K562 (cell line): ENCODE data around the gene FBLN7. TPM values are rescaled to one million over a fixed set of nuclear protein-coding genes. Genes with fewer than 3 reads are reported as not detected.

Experiments
- ATAC-seq: fragments of 200-7000 bp; cut with Tn5 transposase; 3 replicates; pipeline ENCODE4 v1.9.1; 2020; ENCODE audit warnings: moderate library complexity
- BruUV-seq: library from RNA; stranded (reverse); fragments of 400-500 nt; replicated peaks from 2 replicates; lab custom pipeline; 2021; lab: Mats Ljungman, UMichigan
- CTCF ChIA-PET: fragments of 300-600 bp; formaldehyde crosslinking; extraction: SDS; loops from one replicate; lab custom pipeline; 2021; ENCODE audit warnings: low intra/inter-chr PET ratio; lab: Yijun Ruan, JAX
- POLR2A ChIA-PET: fragments of 300-600, 350-650 bp; sonication (Branson Sonifier 250); formaldehyde crosslinking; extraction: SDS; loops from one replicate; lab custom pipeline; 2021; ENCODE audit warnings: antibody characterized with exemption, inconsistent platforms; lab: Yijun Ruan, JAX
- DNase-seq, 4 experiments: peaks; one replicate each; pipeline versions ENCODE4 v3.0.0 to v3.0.0-alpha.2; 2011 to 2018; ENCODE audit warnings: low spot score in 3 of 4, mixed read lengths in 3 of 4; ENCODE audit errors: extremely low read depth in 1 of 4
- FAIRE-seq: peaks from 2 replicates; lab custom pipeline; 2011; peaks lifted over from hg19 to GRCh38; lab: Jason Lieb, UNC
- H2AFZ ChIP-seq: 2 replicates; pipeline ENCODE4 v1.6.0; 2011; ENCODE audit warnings: low read depth, low read length, control low read depth, inconsistent platforms
- H3K27ac ChIP-seq: fragments of 200-600 bp; 3 replicates; pipeline ENCODE4 v1.8.0; 2011; ENCODE audit warnings: low read depth, mild to moderate bottlenecking, control low read depth, inconsistent platforms, low read length, moderate library complexity, mixed read lengths; ENCODE audit errors: extremely low read depth
- H3K27me3 ChIP-seq, 2 experiments: fragments of 300-600 bp in 1 of 2; 2 replicates in 1 of 2; 3 replicates in 1 of 2; pipeline versions ENCODE4 v1.6.0 to v1.8.0; 2011; ENCODE audit warnings: inconsistent platforms in 2 of 2, low read length in 2 of 2, mild to moderate bottlenecking in 1 of 2, mixed read lengths in 1 of 2, moderate library complexity in 1 of 2; ENCODE audit not compliant: control insufficient read depth in 2 of 2, insufficient read depth in 2 of 2
- H3K36me3 ChIP-seq: fragments of 300-600 bp; 3 replicates; pipeline ENCODE4 v1.8.0; 2011; ENCODE audit warnings: mild to moderate bottlenecking, low read length, inconsistent platforms; ENCODE audit not compliant: control insufficient read depth, insufficient read depth
- H3K4me1 ChIP-seq, 2 experiments: fragments of 200-600 bp in 1 of 2; replicated peaks in 1 of 2; 2 replicates in 1 of 2; 3 replicates in 1 of 2; pipeline versions ENCODE4 v1.5.1 to v1.8.0; 2011; ENCODE audit warnings: inconsistent platforms in 2 of 2, low read length in 2 of 2, mild to moderate bottlenecking in 1 of 2, mixed read lengths in 1 of 2, moderate library complexity in 1 of 2; ENCODE audit not compliant: control insufficient read depth in 2 of 2, insufficient read depth in 2 of 2
- H3K4me2 ChIP-seq: 2 replicates; pipeline ENCODE4 v1.6.1; 2011; ENCODE audit warnings: low read length, control low read depth, inconsistent platforms, mixed read lengths; ENCODE audit not compliant: insufficient read depth
- H3K4me3 ChIP-seq: fragments of 200-600 bp; sonication (generic), shearing (Covaris generic); 2 replicates; pipeline ENCODE4 v1.5.1; 2016; ENCODE audit warnings: control low read depth, inconsistent platforms
- H3K79me2 ChIP-seq: fragments of 200-600 bp; 3 replicates; pipeline ENCODE4 v1.8.0; 2011; ENCODE audit warnings: low read length, inconsistent platforms; ENCODE audit not compliant: control insufficient read depth, insufficient read depth
- H3K9ac ChIP-seq, 2 experiments: 2 replicates each; pipeline versions ENCODE4 v1.6.0 to v1.6.1; 2011; ENCODE audit warnings: low read depth in 2 of 2, low read length in 2 of 2, control low read depth in 1 of 2, inconsistent platforms in 1 of 2, mild to moderate bottlenecking in 1 of 2, mixed read lengths in 1 of 2; ENCODE audit not compliant: insufficient read depth in 1 of 2
- H3K9me1 ChIP-seq: one replicate; pipeline ENCODE4 v1.6.0; 2011; ENCODE audit warnings: inconsistent platforms, mild to moderate bottlenecking, low read length, moderate library complexity; ENCODE audit not compliant: control insufficient read depth, insufficient read depth
- H3K9me3 ChIP-seq: replicated peaks from 2 replicates; pipeline ENCODE4 v1.5.1; 2011; ENCODE audit warnings: low read depth, low read length, inconsistent platforms; ENCODE audit not compliant: control insufficient read depth, insufficient read depth
- H4K20me1 ChIP-seq: replicated peaks from 2 replicates; pipeline ENCODE4 v1.6.1; 2011; ENCODE audit warnings: low read length, inconsistent platforms, mixed read lengths; ENCODE audit not compliant: control insufficient read depth, insufficient read depth
- CBX5 ChIP-seq: IDR thresholded peaks from 2 replicates; pipeline ENCODE4 v1.6.1; 2014; ENCODE audit warnings: low read depth, borderline replicate concordance
- ZBTB8A ChIP-seq: fragments of 450-650 bp; IDR thresholded peaks from 2 replicates; pipeline ENCODE4 v1.6.1; 2018; ENCODE audit warnings: mild to moderate bottlenecking, moderate library complexity; ENCODE audit not compliant: partially characterized antibody
- ZFP1 ChIP-seq: fragments of 450-650 bp; formaldehyde crosslinking; IDR thresholded peaks from 2 replicates; pipeline ENCODE4 v1.4.0; 2020; ENCODE audit warnings: mild to moderate bottlenecking, mixed read lengths
- ZMIZ1 ChIP-seq, 2 experiments: fragments of 150-350 bp in 1 of 2; IDR thresholded peaks; 2 replicates each; pipeline ENCODE4 v1.6.1; 2012 to 2016; ENCODE audit warnings: low read depth in 2 of 2, low read length in 2 of 2, mild to moderate bottlenecking in 1 of 2, moderate library complexity in 1 of 2
- WGBS: fragments of 100-300 bp; shearing (Covaris generic); methylation state at CpG from one replicate; pipeline ENCODE4 v1.1.6; 2016; ENCODE audit warnings: low coverage, mixed read lengths; ENCODE audit not compliant: insufficient coverage; ENCODE audit errors: missing lambda C conversion rate; 5-methylcytosine and 5-hydroxymethylcytosine counted together
- in situ Hi-C: fragments of 300-500 bp; cut with MboI; formaldehyde crosslinking; loops from 4 replicates; pipeline ENCODE4 v1.15.0; 2018; ENCODE audit warnings: inconsistent platforms, mixed read lengths
- intact Hi-C: fragments of 100-400 bp; cut with micrococcal nuclease; formaldehyde crosslinking; loops from 2 replicates; pipeline ENCODE4 v1.14.2; 2022
- polyA plus RNA-seq, 8 experiments: library from polyadenylated mRNA; depleted of rRNA in 4 of 8; stranded (reverse) in 5 of 8; unstranded in 3 of 8; fragments of >200 nt; fragmentation: Nextera tagmentation in 2 of 8; fragmentation: Illumina TruSeq in 1 of 8; extraction: Ambion mirVana in 2 of 8; extraction: Trizol in 1 of 8; gene quantifications; 2 replicates each; pipeline versions ENCODE4 v1.2.1 to v1.2.3, GENCODE V29; 2011 to 2014; ENCODE audit warnings: inconsistent platforms in 1 of 8, missing spikeins in 1 of 8
- total RNA-seq, 7 experiments: library from RNA; depleted of rRNA in 6 of 7; stranded (reverse); fragments of >200 nt in 6 of 7; fragmentation: Illumina TruSeq in 2 of 7; extraction: Trizol in 2 of 7; gene quantifications; 2 replicates each; pipeline versions ENCODE4 v1.2.1 to v1.2.3, GENCODE V29; 2011 to 2021; ENCODE audit warnings: low replicate concordance in 1 of 7

The FBLN7 gene
- total and polyA plus RNA-seq, 9 of the 15 experiments (the other 6 are each of a cell fraction or from before 2014, with no cell fraction given) = 0.13 TPM; not detected in 8

GRCh38 chr2:112220186-112220585 is 82.0 kb downstream of the FBLN7 start:
- peaks cover 37% of the 10 kb centered on the region; the same call in 2 of the 3 replicates for H3K36me3 ChIP-seq
- ChIA-PET POLR2A (no interaction called here), CTCF (no interaction called here)
- H4K20me1 ChIP-seq = no peaks in the 10 kb centered on the region
- H3K9me1 ChIP-seq = no peaks in the 10 kb centered on the region
- no peak overlapping the region for H3K9ac ChIP-seq
- no peak overlapping the region for H3K4me2 ChIP-seq
- H3K9me3 ChIP-seq = no peaks in the 10 kb centered on the region; the same call in 1 of the 2 replicates
- ATAC-seq (no peak), FAIRE-seq (no peak), DNase-seq (no peak)
- intact Hi-C loops (no loop called here), in situ Hi-C loops (no loop called here)
- H3K4me3 ChIP-seq = no peak overlapping the region
- no peaks in the 10 kb centered on the region for H3K4me1 ChIP-seq
- H3K27ac ChIP-seq = no peak overlapping the region
- H2AFZ ChIP-seq = no peak overlapping the region
- 96% methylated on average over 3 of the region's 3 CpGs for WGBS
- peak; percentile 66; the same call in 1 of the 2 replicates for TF ChIP-seq ZFP1 (CRISPR knock-in tag)
- no peak for TF ChIP-seq CBX5
- H3K79me2 ChIP-seq = no peaks in the 10 kb centered on the region
- H3K27me3 ChIP-seq = no peaks in the 10 kb centered on the region
- BruUV-seq = no TSS peak

DNA sequence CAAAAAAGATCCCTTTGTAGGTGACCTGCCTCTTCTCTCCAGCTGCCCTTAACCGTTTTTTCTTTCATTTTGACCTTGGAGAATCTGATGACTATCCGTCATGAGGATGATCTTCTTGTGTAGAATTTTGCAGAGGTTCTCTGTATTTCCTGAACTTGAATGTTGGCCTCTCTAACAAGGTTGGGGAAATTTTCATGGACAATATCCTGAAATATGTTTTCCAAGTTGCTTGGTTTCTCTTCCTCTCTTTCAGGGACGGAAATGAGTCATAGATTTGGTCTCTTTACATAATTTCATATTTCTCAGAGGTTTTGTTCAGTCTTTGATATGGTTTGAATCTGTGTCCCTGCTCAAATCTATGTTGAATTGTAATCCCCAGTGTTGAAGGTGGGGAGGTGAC is 82.6 kb downstream of the FBLN7 start:
- no peak overlapping the region for H3K4me2 ChIP-seq
- H3K9me3 ChIP-seq = no peaks in the 10 kb centered on the region; the same call in 1 of the 2 replicates
- intact Hi-C loops = no loop called here
- BruUV-seq = no TSS peak
- ATAC-seq (no peak), DNase-seq (no peak), FAIRE-seq (no peak)
- no peaks in the 10 kb centered on the region for H4K20me1 ChIP-seq
- no peaks in the 10 kb centered on the region for H3K27me3 ChIP-seq
- ChIA-PET CTCF (no interaction called here), POLR2A (no interaction called here)
- no peaks in the 10 kb centered on the region for H3K4me1 ChIP-seq
- WGBS = 100% methylated on average over 2 of the region's 3 CpGs
- no peak for TF ChIP-seq ZMIZ1 (IDR thresholded peaks at IDR 0.05; ENCODE audit: low read depth in 2 of 2, low read length in 2 of 2)
- no peak for TF ChIP-seq ZBTB8A
- peaks cover 34% of the 10 kb centered on the region; the same call in 2 of the 3 replicates for H3K36me3 ChIP-seq
- no peak overlapping the region for H3K4me3 ChIP-seq
- no peak overlapping the region for H3K9ac ChIP-seq
- H3K9me1 ChIP-seq = no peaks in the 10 kb centered on the region
- no peak overlapping the region for H2AFZ ChIP-seq
- H3K27ac ChIP-seq = no peak overlapping the region
- H3K79me2 ChIP-seq = no peaks in the 10 kb centered on the region
- in situ Hi-C loops = no loop called here
